Type B pancreatic cell (in vitro differentiated cells): ENCODE measurements around the gene GRIN2A. TPM values are rescaled to one million over a fixed set of nuclear protein-coding genes. Genes with fewer than 3 reads are reported as not detected.

Experiments
- DNase-seq: peaks from one replicate; pipeline ENCODE4 v3.0.0; 2021; ENCODE audit warnings: mixed read lengths; ENCODE audit not compliant: unreplicated experiment; ENCODE audit errors: extremely low spot score
- H3K27ac Mint-ChIP-seq: 2 replicates; pipeline ENCODE4 v1.8.0; 2021; ENCODE audit warnings: mild to moderate bottlenecking, mixed read lengths
- H3K27me3 Mint-ChIP-seq: 2 replicates; pipeline ENCODE4 v1.8.0; 2021; ENCODE audit warnings: mixed read lengths
- H3K36me3 Mint-ChIP-seq: 2 replicates; pipeline ENCODE4 v1.8.0; 2021; ENCODE audit warnings: mixed read lengths
- H3K4me1 Mint-ChIP-seq: one replicate; pipeline ENCODE4 v1.8.0; 2021; ENCODE audit warnings: mixed read lengths; ENCODE audit not compliant: unreplicated experiment
- H3K4me3 Mint-ChIP-seq: 2 replicates; pipeline ENCODE4 v1.8.0; 2021; ENCODE audit warnings: mild to moderate bottlenecking, mixed read lengths
- H3K9me3 Mint-ChIP-seq: 2 replicates; pipeline ENCODE4 v1.8.0; 2021; ENCODE audit warnings: mixed read lengths
- total RNA-seq: library from RNA; stranded (reverse); gene quantifications from 2 replicates; pipeline ENCODE4 v1.2.1, GENCODE V29; 2021; ENCODE audit warnings: low replicate concordance
- TF ChIP-seq, protein P1 (sequence below): fragments of 200-600 bp; sonication (generic); conservative IDR thresholded peaks from 2 replicates; pipeline ENCODE4 v1.5.0; 2021; ENCODE audit warnings: antibody characterized with exemption, mild to moderate bottlenecking

Gene GRIN2A
- total RNA-seq, 1 donor from 2014 or later, result 7.1 TPM

DNA sequence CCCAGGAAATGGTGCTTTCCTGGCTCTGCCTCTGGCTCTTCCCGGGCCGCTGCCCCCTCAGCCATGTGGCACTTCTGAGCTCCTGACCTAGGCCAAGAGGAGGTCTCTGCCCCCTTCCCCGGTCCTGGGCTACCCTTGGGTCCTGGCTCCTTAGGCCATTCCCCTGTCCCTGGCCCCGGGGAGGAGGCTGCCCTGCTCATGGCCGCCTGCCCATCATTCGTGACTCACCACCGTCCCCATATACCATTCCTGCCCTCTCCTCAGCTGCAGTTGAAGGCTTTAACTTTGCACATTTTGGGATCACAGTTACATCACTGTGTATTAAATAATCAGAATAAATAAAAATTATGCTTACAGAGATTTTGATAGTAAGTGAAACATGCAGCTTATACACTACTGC is 69.0 kb downstream of the GRIN2A start:
- H3K4me3 Mint-ChIP-seq, result no peak overlapping the region
- no peaks in the 10 kb centered on the region for H3K4me1 Mint-ChIP-seq
- no peaks in the 10 kb centered on the region for H3K9me3 Mint-ChIP-seq
- H3K36me3 Mint-ChIP-seq, result no peaks in the 10 kb centered on the region
- no peak for DNase-seq
- TF ChIP-seq, protein P1, sequence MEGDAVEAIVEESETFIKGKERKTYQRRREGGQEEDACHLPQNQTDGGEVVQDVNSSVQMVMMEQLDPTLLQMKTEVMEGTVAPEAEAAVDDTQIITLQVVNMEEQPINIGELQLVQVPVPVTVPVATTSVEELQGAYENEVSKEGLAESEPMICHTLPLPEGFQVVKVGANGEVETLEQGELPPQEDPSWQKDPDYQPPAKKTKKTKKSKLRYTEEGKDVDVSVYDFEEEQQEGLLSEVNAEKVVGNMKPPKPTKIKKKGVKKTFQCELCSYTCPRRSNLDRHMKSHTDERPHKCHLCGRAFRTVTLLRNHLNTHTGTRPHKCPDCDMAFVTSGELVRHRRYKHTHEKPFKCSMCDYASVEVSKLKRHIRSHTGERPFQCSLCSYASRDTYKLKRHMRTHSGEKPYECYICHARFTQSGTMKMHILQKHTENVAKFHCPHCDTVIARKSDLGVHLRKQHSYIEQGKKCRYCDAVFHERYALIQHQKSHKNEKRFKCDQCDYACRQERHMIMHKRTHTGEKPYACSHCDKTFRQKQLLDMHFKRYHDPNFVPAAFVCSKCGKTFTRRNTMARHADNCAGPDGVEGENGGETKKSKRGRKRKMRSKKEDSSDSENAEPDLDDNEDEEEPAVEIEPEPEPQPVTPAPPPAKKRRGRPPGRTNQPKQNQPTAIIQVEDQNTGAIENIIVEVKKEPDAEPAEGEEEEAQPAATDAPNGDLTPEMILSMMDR, result no peak
- peaks cover 12% of the 10 kb centered on the region for H3K27me3 Mint-ChIP-seq
- no peak overlapping the region for H3K27ac Mint-ChIP-seq

DNA sequence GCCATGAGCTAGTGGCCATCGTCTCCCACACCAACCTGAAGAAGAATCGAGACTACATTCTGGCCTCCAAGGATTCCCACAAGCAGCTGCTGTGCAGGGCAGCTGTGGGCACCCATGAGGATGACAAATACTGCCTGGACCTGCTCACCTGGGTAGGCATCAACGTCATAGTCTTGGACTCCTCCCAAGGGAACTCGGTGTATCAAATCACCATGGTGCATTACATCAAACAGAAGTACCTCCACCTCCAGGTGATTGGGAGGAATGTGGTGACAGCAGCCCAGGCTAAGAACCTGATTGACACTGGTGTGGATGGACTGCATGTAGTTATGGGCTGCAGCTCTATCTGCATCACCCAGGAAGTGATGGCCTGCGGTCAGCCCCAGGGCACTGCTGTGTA is 70.2 kb downstream of the GRIN2A start:
- no peaks in the 10 kb centered on the region for H3K4me1 Mint-ChIP-seq
- H3K27me3 Mint-ChIP-seq, result peaks cover 9% of the 10 kb centered on the region
- no peak overlapping the region for H3K4me3 Mint-ChIP-seq
- H3K9me3 Mint-ChIP-seq, result no peaks in the 10 kb centered on the region
- H3K36me3 Mint-ChIP-seq, result no peaks in the 10 kb centered on the region
- TF ChIP-seq, protein P1, result no peak
- no peak overlapping the region for H3K27ac Mint-ChIP-seq
- DNase-seq, result no peak

DNA sequence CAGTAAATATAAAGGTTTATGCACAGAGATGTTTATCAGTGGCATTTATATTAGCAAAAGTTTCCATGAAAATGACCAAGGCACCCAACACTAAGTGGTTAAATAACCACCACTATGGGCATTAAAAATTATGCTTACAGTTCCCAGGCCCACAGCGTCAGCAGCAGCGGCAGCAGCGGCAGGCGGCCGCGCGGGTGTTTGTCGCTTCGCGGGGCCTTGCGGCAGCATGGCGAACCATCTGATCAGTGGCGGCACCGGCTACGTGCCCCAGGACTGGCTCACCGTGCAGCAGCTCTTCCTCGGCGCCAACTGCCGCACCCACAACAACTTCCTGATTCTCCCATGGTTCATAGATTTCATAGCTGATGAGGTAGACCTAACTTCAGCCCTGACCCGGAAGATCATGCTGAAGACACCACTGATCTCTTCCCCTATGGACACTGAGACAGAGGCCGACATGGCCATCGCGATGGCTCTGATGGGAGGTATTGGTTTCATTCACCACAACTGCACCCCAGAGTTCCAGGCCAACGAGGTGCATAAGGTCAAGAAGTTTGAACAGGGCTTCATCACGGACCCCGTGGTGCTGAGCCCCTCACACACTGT is 71.0 kb downstream of the GRIN2A start:
- H3K9me3 Mint-ChIP-seq, result no peaks in the 10 kb centered on the region

DNA sequence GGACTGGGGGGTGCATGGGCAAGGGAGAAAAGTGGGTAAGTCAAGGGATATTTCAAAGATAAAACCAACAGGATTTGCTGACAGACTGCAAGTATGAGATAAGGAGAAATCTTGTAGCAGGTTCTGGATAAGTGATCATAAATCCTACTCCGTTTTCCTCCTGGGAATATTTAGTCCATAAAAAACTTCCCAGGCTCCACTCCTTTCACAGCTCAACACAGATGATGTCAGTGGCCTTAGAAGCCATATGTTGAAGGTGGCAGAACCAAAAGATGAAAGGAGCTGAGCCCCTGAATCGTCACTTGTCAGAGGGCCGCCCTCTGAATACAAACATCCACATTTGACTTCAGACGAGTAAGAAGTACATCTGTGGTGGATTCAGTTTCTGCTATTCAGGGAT is 71.7 kb downstream of the GRIN2A start:
- Mint-ChIP-seq H3K4me3 (no peak overlapping the region), H3K27ac (no peak overlapping the region), H3K36me3 (no peaks in the 10 kb centered on the region), H3K27me3 (peaks cover 12% of the 10 kb centered on the region), H3K4me1 (no peaks in the 10 kb centered on the region), H3K9me3 (no peaks in the 10 kb centered on the region)
- TF ChIP-seq, protein P1, result no peak
- no peak for DNase-seq

More for the DNA sequence above, 71.0 kb downstream of the GRIN2A start:
- Mint-ChIP-seq H3K27ac (no peak overlapping the region), H3K4me1 (no peaks in the 10 kb centered on the region), H3K4me3 (no peak overlapping the region), H3K36me3 (no peaks in the 10 kb centered on the region), H3K27me3 (peaks cover 16% of the 10 kb centered on the region)
- TF ChIP-seq, protein P1, result no peak
- DNase-seq, result no peak

DNA sequence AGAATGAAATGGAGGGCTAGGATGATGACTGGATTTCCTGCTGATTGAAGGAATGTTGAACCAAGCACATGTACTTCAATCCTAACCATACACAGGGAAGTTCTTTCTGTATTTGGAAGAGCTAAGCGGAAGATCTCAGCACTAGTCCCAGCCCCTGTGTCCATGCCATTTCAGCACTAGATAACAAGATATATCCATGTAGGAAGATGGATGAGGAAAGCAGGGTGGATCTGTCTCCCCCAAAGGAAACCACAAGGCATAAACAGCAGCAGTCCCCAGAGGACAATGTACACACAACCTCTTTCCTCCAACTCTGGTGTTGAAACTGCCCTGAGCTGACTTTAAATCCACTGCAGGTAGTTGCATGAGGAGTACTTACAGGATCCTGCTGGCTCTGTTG is 75.1 kb downstream of the GRIN2A start:
- Mint-ChIP-seq H3K4me1 (no peaks in the 10 kb centered on the region), H3K36me3 (no peaks in the 10 kb centered on the region), H3K27ac (no peak overlapping the region), H3K27me3 (peaks cover 25% of the 10 kb centered on the region), H3K4me3 (no peak overlapping the region), H3K9me3 (no peaks in the 10 kb centered on the region)
- DNase-seq, result no peak
- TF ChIP-seq, protein P1, result no peak

DNA sequence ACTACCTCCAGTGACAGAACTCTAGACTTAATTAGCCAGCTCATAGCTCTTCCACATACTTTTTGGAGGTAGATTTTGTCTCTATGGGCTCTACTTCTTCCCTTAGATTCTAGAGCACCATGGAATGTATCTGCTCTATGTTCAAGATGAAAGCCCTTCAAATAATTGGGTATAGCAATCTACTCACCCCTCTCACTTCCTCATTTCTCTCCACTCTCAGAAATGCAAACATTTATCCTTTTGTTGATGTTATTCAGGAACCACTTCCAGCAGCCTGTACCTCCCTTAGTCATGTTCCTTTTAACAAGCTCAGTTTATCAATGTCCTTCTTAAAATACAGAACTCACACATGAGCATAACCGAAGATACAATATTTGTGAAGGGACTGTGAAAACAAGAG is 78.5 kb downstream of the GRIN2A start:
- TF ChIP-seq, protein P1, result no peak
- Mint-ChIP-seq H3K27ac (no peak overlapping the region), H3K27me3 (peaks cover 35% of the 10 kb centered on the region), H3K4me1 (no peaks in the 10 kb centered on the region), H3K4me3 (no peak overlapping the region), H3K36me3 (no peaks in the 10 kb centered on the region), H3K9me3 (no peaks in the 10 kb centered on the region)
- no peak for DNase-seq
